HG03280 (cell line): ENCODE measurements around the gene UBE4B.
"Not testable (repeated sequence)": the region's sequence is repeated elsewhere in the genome, so short reads cannot be mapped to it uniquely, and the experiment has no call there.

Source experiments
- ATAC-seq: cut with Tn5 transposase; IDR thresholded peaks from one replicate; pipeline ENCODE4 v1.9.1; 2021; ENCODE audit warnings: mild to moderate bottlenecking, moderate library complexity; ENCODE audit not compliant: unreplicated experiment

Gene UBE4B

DNA sequence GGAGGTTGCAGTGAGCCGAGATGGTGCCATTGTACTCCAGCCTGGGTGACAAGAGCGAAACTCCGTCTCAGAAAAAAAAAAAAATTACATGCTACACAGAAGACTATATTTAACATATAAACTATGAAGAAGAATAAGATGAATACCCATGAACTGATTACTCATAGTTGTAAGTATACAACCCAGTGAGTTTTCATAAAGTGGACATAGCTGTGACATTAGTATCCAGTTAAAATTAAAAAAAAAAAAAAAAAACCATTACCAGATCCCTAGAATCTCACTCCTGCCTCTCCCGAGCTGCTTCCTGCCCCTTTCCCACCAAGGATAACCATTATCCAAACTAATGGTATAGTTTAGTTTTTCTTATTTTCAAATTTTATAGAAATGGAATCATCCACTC lies 37.4 kb downstream of the UBE4B start:
- ATAC-seq: no peak

DNA sequence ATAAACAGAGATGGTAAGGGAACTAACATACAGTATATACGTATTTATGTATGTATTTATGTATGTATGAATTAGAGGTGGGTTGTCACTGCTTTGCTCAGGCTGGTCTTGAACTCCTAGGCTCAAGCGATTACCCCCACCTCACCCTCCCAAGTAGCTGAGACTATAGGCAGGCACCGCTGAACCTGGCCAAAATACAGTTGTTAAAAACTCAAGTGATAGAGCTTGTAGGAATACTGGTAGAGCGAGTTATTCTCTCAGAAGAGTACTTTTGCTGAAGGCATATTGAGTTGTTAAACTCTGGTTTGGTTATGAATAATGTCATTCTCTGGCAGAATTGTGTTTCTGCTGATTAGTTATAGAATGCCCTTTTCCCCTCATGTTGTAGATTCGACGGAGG lies 38.9 kb downstream of the UBE4B start:
- no peak for ATAC-seq

DNA sequence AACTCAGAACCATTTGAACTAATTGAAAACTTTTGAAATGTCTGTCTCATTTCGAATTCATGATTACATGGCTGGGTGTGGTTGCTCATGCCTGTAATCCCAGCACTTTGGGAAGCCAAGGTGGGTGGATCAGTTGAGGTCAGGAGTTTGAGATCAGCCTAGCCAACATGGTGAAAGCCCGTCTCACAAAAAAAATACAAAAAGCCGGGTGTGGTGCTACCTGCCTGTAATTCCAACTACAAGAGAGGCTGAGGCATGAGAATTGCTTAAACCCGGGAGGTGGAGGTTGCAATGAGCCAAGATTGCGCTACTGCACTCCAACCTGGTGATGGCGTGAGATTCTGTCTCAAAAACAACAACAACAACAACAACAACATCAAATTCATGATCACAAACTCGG lies 40.6 kb downstream of the UBE4B start:
- ATAC-seq: not testable (repeated sequence)

DNA sequence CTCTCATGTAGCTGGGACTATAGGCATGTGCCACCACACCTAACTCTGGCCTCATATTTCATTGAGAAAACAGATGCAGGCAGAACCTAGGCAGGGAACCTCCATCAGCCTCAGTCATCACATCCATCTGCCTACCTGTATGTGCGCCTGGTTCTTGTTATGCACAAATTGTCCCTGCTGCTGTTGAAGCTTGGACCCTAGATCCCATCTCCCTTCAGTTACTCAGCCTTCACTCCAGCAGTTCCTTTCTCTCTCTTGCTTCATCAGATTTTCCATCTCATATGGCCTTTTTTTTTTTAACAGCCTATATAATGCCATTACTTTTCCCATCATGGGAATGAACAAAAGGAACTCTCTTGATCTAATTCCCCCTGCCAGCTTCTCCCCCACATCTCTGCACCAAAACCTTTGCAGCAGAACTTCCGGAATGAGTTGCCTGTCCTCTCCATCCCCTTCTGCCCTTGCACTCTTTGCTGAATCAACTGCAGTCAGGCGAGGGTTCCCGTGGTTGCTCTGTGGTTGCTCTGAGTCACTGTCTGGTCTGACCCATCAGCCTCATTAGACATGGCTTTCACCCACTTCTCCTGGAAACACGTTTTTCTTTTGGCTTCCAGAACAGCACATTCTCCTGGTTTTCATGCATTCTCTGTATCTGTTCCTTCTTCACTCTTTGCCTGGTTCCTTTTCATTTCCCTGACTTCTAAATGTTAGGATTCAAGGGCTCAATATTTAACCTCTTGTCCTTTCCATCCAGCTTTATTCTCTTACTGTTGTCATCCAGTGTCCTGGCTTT lies 41.5 kb downstream of the UBE4B start:
- ATAC-seq: no peak

- no peak for ATAC-seq
Measured at GRCh38 chr1:10074852-10075730, 42.3 kb downstream of the UBE4B start.

DNA sequence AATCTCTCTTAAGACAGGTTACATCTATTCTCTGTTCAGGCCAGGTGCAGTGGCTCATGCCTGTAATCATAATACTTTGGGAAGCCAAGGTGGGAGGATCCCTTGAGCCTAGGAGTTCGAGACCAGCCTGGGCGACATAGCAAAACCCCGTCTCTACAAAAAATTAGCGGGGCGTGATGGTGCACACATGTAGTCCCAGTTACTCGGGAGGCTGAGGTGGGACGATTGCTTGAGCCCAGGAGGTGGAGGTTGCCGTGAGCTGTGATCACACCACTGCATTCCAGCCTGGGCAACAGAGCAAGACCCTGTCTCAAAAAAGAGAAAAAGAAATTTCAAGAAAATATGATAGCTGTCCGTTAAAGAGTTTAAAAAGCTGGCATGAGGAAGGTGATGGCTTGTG lies 43.0 kb downstream of the UBE4B start:
- ATAC-seq: no peak

- ATAC-seq: no peak
Measured at GRCh38 chr1:10078494-10078893, 45.7 kb downstream of the UBE4B start.

DNA sequence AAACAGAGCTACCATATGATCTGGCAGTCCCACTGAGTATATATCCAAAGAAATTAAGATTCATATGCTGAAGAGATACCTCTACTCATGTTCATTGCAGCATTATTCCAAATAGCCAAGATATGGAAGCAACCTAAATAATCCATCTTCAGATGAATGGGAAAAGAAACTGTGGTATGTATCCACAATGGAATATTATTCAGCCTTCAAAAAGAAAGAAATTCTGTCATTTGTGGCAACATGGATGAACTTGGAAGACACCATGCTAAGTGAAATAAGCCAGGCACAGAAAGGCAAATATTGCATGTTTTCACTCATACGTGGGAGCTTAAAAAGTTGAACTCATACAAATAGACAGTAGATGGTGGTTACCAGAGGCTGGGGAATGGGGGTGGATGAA lies 47.8 kb downstream of the UBE4B start:
- ATAC-seq: no peak

- no peak for ATAC-seq
Measured at GRCh38 chr1:10082785-10083479, 50.2 kb downstream of the UBE4B start.

GRCh38 chr1:10084045-10084444 lies 51.3 kb downstream of the UBE4B start:
- no peak for ATAC-seq

- no peak for ATAC-seq
Measured at GRCh38 chr1:10085076-10085475, 52.3 kb downstream of the UBE4B start.

GRCh38 chr1:10087210-10087609 lies 54.5 kb downstream of the UBE4B start:
- ATAC-seq: no peak

- no peak for ATAC-seq
Measured at GRCh38 chr1:10101929-10102328, 69.2 kb downstream of the UBE4B start.

- no peak for ATAC-seq
Measured at GRCh38 chr1:10103193-10103592, 70.4 kb downstream of the UBE4B start.

- no peak for ATAC-seq
Measured at GRCh38 chr1:10104834-10105233, 72.1 kb downstream of the UBE4B start.

DNA sequence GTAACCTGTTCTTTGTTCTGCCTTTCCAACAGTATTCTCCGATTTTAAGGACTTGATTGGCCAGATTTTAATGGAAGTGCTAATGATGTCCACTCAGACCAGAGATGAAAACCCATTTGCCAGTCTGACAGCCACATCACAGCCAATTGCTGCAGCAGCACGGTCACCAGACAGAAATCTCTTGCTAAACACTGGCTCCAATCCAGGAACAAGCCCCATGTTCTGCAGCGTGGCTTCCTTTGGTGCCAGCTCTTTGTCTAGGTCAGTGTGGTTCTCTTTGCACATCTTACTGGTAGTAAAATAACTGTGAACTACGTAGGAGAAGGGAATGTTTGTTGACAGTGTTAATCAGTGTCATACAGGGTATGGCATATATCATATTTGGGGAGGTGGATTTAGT lies 72.7 kb downstream of the UBE4B start:
- ATAC-seq: no peak

DNA sequence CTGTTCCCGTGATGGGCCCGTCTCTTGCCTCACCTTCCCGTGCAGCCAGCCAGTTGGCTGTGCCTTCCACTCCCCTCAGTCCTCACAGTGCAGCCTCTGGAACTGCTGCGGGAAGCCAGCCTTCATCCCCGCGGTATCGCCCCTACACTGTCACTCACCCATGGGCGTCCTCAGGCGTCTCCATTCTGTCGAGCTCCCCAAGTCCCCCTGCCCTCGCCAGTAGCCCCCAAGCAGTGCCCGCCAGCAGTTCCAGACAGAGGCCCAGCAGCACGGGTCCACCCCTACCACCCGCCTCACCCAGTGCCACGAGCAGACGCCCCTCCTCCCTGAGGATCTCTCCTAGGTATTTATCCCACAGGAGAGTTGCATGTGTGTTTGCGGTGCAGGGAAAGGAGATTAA lies 73.5 kb downstream of the UBE4B start:
- no peak for ATAC-seq

DNA sequence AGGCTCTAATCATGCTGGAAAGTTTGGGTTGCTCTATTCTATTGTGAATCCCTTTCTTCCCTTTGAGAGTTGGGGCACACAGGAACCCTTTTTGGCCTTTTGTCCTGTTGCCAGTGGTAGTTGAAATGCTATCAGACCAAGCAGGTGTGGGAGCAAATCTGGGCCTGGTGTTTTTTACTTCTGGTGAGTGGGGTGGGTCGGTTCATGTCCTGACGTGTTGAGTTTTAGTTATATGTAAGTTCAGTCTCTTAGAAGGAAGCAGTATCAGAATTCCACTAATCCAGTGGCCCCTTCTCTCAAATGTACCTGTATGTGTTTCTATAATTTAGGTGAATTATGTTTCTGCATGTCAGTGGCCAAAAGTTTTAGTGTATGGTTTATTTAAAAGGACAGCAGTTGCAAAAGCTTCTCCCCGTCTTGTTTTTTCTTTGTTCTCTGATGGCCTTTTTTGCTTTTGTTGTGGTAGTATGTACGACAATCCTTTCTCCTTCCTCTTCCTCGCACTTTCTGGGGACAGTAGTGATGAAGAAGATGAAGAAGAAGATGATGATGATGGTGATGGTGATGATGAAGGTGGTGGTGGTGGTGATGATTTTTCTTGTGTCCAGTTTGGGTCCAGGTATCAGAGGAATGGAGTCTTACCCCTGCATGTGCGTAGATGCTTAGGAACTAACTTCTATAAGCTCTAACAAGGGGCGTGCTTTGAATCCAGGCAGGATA lies 74.2 kb downstream of the UBE4B start:
- no peak for ATAC-seq

DNA sequence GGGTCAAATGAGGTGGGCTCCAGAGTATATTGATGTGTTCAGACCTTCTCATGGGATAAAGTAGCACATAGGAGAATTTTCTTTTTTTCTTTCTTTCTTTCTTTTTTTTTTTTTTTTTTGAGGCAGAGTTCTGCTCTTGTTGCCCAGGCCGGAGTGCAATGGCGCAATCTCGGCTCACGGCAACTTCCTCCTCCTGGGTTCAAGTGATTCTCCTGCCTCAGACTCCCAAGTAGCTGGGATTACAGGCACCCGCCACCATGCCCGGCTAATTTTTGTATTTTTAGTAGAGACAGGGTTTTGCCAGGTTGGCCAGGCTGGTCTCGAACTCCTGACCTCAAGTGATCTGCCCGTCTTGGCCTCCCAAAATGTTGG lies 74.7 kb downstream of the UBE4B start:
- ATAC-seq: not testable (repeated sequence)

- ATAC-seq: no peak
Measured at GRCh38 chr1:10108134-10108663, 75.4 kb downstream of the UBE4B start.
